HepG2 (cell line): ENCODE data around the gene DSCAML1.

ENCODE experiments used
- CREB1 ChIP-seq, 2 experiments: fragments of 450-650 bp in 1 of 2; IDR thresholded peaks; 2 replicates each; pipeline ENCODE4 v1.6.1; 2016 to 2017; ENCODE audit warnings: control low read depth in 1 of 2, mild to moderate bottlenecking in 1 of 2, missing compliant biosample characterization in 1 of 2, missing genetic modification characterization in 1 of 2
- ELF4 ChIP-seq: sonication (generic); formaldehyde crosslinking; IDR thresholded peaks from 2 replicates; pipeline ENCODE4 v1.5.0; 2020; ENCODE audit warnings: missing genetic modification reagents, mild to moderate bottlenecking, moderate library complexity, borderline replicate concordance
- PHF8 ChIP-seq: sonication (generic); formaldehyde crosslinking; IDR thresholded peaks from 2 replicates; pipeline ENCODE4 v1.5.0; 2020; ENCODE audit warnings: missing genetic modification reagents
- POLR2AphosphoS5 ChIP-seq: IDR thresholded peaks from 2 replicates; pipeline ENCODE4 v1.6.1; 2012; ENCODE audit warnings: low read depth, low read length
- RFX1 ChIP-seq: fragments of 450-650 bp; IDR thresholded peaks from 2 replicates; pipeline ENCODE4 v1.6.1; 2017
- RNF2 ChIP-seq: fragments of 450-650 bp; conservative IDR thresholded peaks from 2 replicates; pipeline ENCODE4 v1.6.1; 2016; ENCODE audit warnings: low read depth
- SP1 ChIP-seq, 2 experiments: fragments of 450-650 bp in 1 of 2; sonication (generic) in 1 of 2; formaldehyde crosslinking in 1 of 2; IDR thresholded peaks; 2 replicates each; pipeline versions ENCODE4 v1.4.0 to v1.6.1; 2016 to 2020; ENCODE audit warnings: missing genetic modification reagents in 1 of 2
- ZNF431 ChIP-seq: sonication (generic); formaldehyde crosslinking; IDR thresholded peaks from 2 replicates; pipeline ENCODE4 v1.9.0; 2022; ENCODE audit warnings: missing genetic modification reagents, low read depth, mild to moderate bottlenecking, borderline replicate concordance
- ZNF737 ChIP-seq: sonication (generic); formaldehyde crosslinking; IDR thresholded peaks from 2 replicates; pipeline ENCODE4 v1.5.0; 2020; ENCODE audit warnings: missing genetic modification reagents, mild to moderate bottlenecking, borderline replicate concordance
- TF ChIP-seq, protein P1 (sequence below): sonication (generic); formaldehyde crosslinking; IDR thresholded peaks from 2 replicates; pipeline ENCODE4 v1.4.0; 2020; ENCODE audit warnings: low read depth, mild to moderate bottlenecking, missing genetic modification reagents
- TF ChIP-seq, protein P2 (sequence below): sonication (generic); formaldehyde crosslinking; IDR thresholded peaks from 2 replicates; pipeline ENCODE4 v1.5.0; 2020; ENCODE audit warnings: mild to moderate bottlenecking, missing genetic modification reagents, moderate library complexity
- TF ChIP-seq, protein P3 (sequence below): sonication (generic); formaldehyde crosslinking; IDR thresholded peaks from 2 replicates; pipeline ENCODE4 v1.9.0; 2021; ENCODE audit warnings: missing genetic modification reagents, borderline replicate concordance
- TF ChIP-seq, protein P4 (sequence below): sonication (generic); formaldehyde crosslinking; IDR thresholded peaks from 2 replicates; pipeline ENCODE4 v1.4.0; 2020; ENCODE audit warnings: missing genetic modification reagents

DNA sequence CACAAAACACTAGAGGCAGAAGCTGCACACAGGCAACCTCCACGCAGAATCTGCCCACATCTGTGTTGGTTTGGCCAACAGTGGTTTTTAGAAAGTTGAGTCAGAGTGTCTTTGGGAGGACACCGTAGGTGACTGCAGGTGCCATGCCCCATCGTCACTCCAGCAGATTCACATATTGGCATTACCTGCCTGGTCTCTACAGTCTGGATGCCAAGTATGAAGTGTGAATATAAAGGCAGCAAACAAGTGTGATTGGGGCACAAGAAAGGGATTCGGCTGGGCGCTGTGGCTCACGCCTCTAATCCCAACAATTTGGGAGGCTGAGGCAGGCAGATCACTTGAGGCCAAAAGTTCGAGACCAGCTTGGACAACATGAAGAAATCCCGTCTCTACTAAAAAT is 38.6 kb upstream of the DSCAML1 start:
- no peak for TF ChIP-seq ELF4
- no peak for TF ChIP-seq ZNF737 (CRISPR knock-in tag)
- TF ChIP-seq RFX1, result no peak
- TF ChIP-seq PHF8 (CRISPR knock-in tag), result no peak
- TF ChIP-seq, protein P1, sequence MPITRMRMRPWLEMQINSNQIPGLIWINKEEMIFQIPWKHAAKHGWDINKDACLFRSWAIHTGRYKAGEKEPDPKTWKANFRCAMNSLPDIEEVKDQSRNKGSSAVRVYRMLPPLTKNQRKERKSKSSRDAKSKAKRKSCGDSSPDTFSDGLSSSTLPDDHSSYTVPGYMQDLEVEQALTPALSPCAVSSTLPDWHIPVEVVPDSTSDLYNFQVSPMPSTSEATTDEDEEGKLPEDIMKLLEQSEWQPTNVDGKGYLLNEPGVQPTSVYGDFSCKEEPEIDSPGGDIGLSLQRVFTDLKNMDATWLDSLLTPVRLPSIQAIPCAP (CRISPR knock-in tag), result no peak
- no peak for TF ChIP-seq CREB1 (IDR thresholded peaks at IDR 0.05)
- no peak for TF ChIP-seq CREB1 (CRISPR knock-in tag; IDR thresholded peaks at IDR 0.05)
- TF ChIP-seq, protein P2, sequence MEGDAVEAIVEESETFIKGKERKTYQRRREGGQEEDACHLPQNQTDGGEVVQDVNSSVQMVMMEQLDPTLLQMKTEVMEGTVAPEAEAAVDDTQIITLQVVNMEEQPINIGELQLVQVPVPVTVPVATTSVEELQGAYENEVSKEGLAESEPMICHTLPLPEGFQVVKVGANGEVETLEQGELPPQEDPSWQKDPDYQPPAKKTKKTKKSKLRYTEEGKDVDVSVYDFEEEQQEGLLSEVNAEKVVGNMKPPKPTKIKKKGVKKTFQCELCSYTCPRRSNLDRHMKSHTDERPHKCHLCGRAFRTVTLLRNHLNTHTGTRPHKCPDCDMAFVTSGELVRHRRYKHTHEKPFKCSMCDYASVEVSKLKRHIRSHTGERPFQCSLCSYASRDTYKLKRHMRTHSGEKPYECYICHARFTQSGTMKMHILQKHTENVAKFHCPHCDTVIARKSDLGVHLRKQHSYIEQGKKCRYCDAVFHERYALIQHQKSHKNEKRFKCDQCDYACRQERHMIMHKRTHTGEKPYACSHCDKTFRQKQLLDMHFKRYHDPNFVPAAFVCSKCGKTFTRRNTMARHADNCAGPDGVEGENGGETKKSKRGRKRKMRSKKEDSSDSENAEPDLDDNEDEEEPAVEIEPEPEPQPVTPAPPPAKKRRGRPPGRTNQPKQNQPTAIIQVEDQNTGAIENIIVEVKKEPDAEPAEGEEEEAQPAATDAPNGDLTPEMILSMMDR (CRISPR knock-in tag), result no peak
- TF ChIP-seq POLR2AphosphoS5, result no peak
- TF ChIP-seq, protein P3, sequence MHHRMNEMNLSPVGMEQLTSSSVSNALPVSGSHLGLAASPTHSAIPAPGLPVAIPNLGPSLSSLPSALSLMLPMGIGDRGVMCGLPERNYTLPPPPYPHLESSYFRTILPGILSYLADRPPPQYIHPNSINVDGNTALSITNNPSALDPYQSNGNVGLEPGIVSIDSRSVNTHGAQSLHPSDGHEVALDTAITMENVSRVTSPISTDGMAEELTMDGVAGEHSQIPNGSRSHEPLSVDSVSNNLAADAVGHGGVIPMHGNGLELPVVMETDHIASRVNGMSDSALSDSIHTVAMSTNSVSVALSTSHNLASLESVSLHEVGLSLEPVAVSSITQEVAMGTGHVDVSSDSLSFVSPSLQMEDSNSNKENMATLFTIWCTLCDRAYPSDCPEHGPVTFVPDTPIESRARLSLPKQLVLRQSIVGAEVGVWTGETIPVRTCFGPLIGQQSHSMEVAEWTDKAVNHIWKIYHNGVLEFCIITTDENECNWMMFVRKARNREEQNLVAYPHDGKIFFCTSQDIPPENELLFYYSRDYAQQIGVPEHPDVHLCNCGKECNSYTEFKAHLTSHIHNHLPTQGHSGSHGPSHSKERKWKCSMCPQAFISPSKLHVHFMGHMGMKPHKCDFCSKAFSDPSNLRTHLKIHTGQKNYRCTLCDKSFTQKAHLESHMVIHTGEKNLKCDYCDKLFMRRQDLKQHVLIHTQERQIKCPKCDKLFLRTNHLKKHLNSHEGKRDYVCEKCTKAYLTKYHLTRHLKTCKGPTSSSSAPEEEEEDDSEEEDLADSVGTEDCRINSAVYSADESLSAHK, result no peak
- TF ChIP-seq, protein P4, sequence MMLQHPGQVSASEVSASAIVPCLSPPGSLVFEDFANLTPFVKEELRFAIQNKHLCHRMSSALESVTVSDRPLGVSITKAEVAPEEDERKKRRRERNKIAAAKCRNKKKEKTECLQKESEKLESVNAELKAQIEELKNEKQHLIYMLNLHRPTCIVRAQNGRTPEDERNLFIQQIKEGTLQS (CRISPR knock-in tag), result no peak
- no peak for TF ChIP-seq RNF2
- TF ChIP-seq ZNF431, result no peak
- no peak for TF ChIP-seq SP1 (IDR thresholded peaks at IDR 0.05)
- no peak for TF ChIP-seq SP1 (CRISPR knock-in tag; IDR thresholded peaks at IDR 0.05)
